Stimulated activated CD4-positive, alpha-beta T cell treated with anti-CD3 and anti-CD28 coated beads, Interleukin-4, amount 100 ng/mL, for 4 hours (primary cell): ENCODE results near the gene FXYD3.

ENCODE experiments used
- DNase-seq, 2 experiments: peaks; one replicate each; pipeline ENCODE4 v3.0.0-alpha.2; 2020

The FXYD3 gene

DNA sequence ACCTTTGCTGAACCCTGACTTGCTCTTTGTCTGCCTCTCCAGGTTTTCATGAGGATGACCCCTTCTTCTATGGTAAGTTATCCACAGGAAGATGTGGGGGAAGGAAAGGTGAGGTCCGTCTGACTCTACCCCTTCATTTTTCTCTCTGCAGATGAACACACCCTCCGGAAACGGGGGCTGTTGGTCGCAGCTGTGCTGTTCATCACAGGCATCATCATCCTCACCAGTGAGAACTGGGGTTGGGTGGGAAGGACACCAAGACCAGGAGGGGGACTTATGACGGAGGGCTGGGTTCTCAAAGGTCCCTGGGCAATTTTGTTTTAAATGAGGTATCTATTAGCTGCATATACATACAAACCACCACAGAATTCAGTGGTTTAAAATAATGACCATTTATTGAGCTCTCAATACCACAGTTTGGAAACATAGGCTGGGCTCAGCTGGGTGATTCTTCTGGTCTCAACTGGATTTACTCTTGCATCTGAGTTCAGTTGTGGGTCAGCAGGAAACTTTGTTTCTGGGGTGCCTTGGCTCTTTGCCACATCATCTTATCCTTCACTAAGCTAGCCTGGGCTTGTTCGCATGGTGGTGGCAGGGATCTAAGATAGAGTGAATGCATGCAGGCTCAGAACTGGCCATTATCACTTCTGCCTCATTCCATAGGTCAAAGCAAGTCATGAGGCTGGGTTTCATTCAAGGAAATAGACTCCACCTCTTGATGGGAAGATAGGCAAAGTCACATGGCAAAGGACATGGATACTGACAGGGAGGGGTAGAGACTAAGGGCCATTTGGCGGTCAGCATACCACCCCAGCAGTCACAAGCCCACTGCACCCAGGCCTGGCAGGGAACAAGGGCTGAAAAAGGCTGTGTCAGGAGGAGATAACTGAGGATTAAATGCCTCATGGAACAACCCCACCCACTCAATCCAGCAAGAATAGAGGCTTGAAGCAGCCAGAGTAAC lies 50.8 kb downstream of the FXYD3 start:
- no peak for DNase-seq

DNA sequence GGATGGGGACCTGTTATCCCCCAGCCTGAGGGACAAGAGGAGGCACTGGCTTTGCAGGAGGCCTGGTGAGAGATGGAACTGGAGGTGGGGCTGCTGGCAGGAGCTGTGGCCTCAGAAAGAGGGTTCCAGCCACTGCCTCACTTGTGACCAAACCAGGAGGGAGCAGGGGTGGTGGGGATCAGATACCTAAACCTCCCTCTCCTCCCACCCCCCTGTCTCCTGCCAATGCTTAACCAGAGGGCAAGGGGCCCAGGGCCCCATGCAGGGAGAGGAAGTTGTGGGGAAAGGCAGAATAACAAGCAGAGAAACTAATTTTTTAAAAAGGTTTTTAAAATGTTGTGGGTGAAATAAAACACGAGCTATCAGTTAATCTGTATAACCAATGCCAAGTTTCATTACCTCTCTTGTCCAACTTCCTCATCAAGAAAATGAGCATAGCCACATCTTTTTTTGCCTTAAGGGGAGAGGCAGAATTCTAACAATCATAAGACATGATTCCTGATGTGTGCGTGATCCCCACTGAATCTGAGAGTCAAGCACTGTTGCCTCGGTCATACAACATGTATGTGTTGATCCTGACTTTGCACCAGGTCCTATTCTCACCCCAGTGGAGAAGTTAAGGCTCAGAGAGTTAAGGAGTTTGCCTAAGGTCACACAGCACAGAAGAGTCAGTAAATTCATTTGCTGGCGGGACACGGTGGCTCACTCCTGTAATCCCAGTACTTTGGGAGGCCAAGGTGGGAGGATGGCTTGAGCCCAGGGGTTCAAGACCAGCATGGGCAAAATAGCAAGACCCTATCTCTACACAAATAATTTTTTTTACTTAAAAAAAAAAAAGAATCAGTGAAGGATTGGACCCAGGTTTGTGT lies 51.9 kb downstream of the FXYD3 start:
- no peak for DNase-seq

DNA sequence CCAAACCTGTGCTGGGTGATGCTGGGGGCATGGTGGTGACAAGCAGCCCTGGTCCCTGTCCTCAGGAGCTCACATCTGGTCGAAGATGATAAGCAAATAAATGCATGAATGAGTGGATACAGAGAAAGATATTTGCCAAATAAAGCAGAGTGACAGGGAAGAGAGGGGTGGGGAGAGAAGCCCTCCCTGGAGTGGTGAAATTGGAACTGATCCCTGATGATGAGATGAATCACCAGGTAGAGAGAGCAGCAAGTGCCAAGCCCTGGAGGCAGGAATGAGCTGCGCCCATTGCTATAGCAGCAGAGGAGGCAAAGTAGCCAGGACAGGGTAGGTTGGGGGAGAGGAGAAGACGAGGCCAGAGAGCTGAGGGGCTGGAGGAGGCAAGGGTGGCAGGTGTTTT lies 52.6 kb downstream of the FXYD3 start:
- DNase-seq: no peak

DNA sequence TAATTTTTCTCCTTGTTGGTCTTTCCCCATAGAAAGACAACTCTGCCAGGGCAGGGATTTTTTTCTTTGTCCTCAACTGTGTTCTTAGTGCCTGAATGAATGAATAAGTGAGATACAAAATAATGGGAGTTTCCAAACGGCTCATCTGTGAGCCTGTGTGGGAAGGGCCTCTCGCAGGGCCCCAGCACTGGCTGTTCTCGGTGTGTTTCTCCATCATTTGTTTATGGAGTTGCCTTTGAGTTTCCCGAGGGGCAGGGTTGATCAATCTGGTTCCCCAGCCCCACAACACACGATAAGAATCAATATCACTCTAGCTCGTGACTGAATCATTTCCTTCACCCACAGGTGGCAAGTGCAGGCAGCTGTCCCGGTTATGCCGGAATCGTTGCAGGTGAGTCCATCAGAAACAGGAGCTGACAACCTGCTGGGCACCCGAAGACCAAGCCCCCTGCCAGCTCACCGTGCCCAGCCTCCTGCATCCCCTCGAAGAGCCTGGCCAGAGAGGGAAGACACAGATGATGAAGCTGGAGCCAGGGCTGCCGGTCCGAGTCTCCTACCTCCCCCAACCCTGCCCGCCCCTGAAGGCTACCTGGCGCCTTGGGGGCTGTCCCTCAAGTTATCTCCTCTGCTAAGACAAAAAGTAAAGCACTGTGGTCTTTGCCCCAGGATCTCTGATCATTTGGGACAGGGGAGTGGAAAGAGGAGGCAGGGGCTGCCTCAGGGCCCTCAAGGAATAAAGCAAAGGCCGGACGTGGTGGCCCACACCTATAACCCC lies 53.8 kb downstream of the FXYD3 start:
- DNase-seq: no peak

DNA sequence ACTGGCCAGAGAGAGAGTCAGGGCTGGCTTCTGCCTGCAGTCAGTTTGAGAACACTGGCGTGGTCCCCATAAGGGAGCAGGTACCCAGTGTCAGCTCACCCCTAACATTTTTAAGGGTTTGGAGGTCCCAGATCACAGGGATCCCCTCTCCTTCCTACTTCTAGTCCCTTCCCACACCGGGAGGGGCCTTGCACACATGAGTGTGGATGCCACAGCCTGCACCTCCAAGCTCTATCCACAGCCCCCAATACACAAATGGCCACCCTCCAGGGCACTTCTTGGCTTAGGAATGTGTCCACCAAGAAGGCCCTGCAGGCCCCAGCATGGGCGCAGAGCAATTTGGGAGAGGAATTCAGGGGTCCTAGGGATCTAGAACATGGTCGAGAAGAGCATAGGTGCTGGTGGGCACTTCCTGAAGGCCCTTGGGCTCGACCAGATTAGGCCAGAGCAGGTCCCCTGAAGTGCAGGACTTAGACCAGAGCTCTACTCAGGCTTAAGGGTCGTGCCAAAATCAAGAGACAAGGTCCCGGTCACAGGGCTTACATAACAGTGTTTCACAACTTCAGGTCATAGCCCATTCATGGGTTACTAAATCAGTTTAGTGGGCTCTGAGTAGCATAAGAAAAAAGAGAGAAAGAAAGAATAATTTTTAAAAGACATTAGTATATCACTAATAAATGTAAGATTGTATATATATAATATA lies 54.9 kb downstream of the FXYD3 start:
- DNase-seq: no peak

DNA sequence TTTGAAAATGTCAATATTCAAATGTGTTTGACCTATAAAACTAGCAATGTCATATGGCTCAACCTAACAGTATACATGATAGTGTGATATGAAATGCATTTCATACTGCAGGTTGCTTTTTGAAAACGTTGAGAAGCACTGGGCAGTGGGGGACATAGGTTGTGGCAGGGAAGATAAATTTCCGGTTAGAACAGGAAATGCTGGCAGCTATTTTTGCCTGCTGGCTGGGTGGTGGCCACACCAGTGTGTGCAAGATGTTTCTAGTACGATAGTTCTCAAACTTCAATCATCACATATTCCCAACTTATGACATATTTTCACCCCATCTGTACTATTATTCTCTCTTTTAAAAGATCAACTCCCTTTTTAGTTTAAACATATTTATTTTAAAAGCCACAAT lies 56.1 kb downstream of the FXYD3 start:
- DNase-seq: no peak
